ENCODE data around the gene EXOSC3.

EXOSC3 gene

GRCh38 chr9:37746448-37747270 lies 38.2 kb downstream of the EXOSC3 start:
- H3K4me3 ChIP-seq (ENCODE audit: low read depth, low read length): no peak overlapping the region
- no peak for TF ChIP-seq CTCF (IDR thresholded peaks at IDR 0.05; ENCODE audit: insufficient read depth, low read depth, low read length, missing control alignments)
- DNase-seq (ENCODE audit: low read depth): no peak

- no peak overlapping the region for H3K4me3 ChIP-seq (ENCODE audit: low read depth, low read length)
- TF ChIP-seq CTCF (IDR thresholded peaks at IDR 0.05; ENCODE audit: insufficient read depth, low read depth, low read length, missing control alignments): no peak
- no peak for DNase-seq (ENCODE audit: low read depth)
Observed at GRCh38 chr9:37745970-37746369, 38.9 kb downstream of the EXOSC3 start.

- TF ChIP-seq CTCF (IDR thresholded peaks at IDR 0.05; ENCODE audit: insufficient read depth, low read depth, low read length, missing control alignments): no peak
- no peak for DNase-seq (ENCODE audit: low read depth)
- no peak overlapping the region for H3K4me3 ChIP-seq (ENCODE audit: low read depth, low read length)
Observed at GRCh38 chr9:37740631-37741328, 44.1 kb downstream of the EXOSC3 start.

- no peak overlapping the region for H3K4me3 ChIP-seq (ENCODE audit: low read depth, low read length)
- no peak for DNase-seq (ENCODE audit: low read depth)
- TF ChIP-seq CTCF (IDR thresholded peaks at IDR 0.05; ENCODE audit: insufficient read depth, low read depth, low read length, missing control alignments): no peak
Observed at GRCh38 chr9:37740128-37740527, 44.7 kb downstream of the EXOSC3 start.

GRCh38 chr9:37739222-37739621 lies 45.6 kb downstream of the EXOSC3 start:
- no peak for DNase-seq (ENCODE audit: low read depth)
- TF ChIP-seq CTCF (IDR thresholded peaks at IDR 0.05; ENCODE audit: insufficient read depth, low read depth, low read length, missing control alignments): no peak
- no peak overlapping the region for H3K4me3 ChIP-seq (ENCODE audit: low read depth, low read length)

GRCh38 chr9:37732952-37733351 lies 51.9 kb downstream of the EXOSC3 start:
- no peak overlapping the region for H3K4me3 ChIP-seq (ENCODE audit: low read depth, low read length)
- no peak for TF ChIP-seq CTCF (IDR thresholded peaks at IDR 0.05; ENCODE audit: insufficient read depth, low read depth, low read length, missing control alignments)
- DNase-seq (ENCODE audit: low read depth): peak; percentile 21
